Liver (tissue), 9 donors: Measurements from ENCODE around the gene PRKAR1B. TPM values are rescaled to one million over a fixed set of nuclear protein-coding genes. Genes with fewer than 3 reads are reported as not detected.

Source experiments
- DNase-seq: peaks from one replicate; pipeline ENCODE4 v3.0.0-alpha.2; 2017; ENCODE audit warnings: low spot score
- H3K27ac ChIP-seq, 2 donors: one replicate each; pipeline ENCODE4 v1.7.0; 2013; ENCODE audit warnings: inconsistent platforms in 2 of 2, low read length in 2 of 2, control low read depth in 1 of 2, low read depth in 1 of 2, mild to moderate bottlenecking in 1 of 2
- H3K27me3 ChIP-seq, 4 donors: one replicate each; pipeline versions ENCODE4 v1.6.1 to v1.7.0; 2013; ENCODE audit warnings: low read length in 3 of 4, inconsistent platforms in 1 of 4, mild to moderate bottlenecking in 1 of 4, moderate library complexity in 1 of 4; ENCODE audit not compliant: control insufficient read depth in 4 of 4, insufficient read depth in 4 of 4
- H3K36me3 ChIP-seq, 4 donors: one replicate each; pipeline versions ENCODE4 v1.6.1 to v1.7.0; 2013; ENCODE audit warnings: low read length in 3 of 4, mild to moderate bottlenecking in 3 of 4, low read depth in 1 of 4, moderate library complexity in 1 of 4; ENCODE audit not compliant: control insufficient read depth in 4 of 4, insufficient read depth in 3 of 4
- H3K4me1 ChIP-seq, 4 donors: one replicate each; pipeline versions ENCODE4 v1.6.1 to v1.7.0; 2013; ENCODE audit warnings: low read length in 3 of 4, mild to moderate bottlenecking in 3 of 4, moderate library complexity in 1 of 4; ENCODE audit not compliant: control insufficient read depth in 4 of 4, insufficient read depth in 4 of 4
- H3K4me3 ChIP-seq, 3 donors: one replicate each; pipeline versions ENCODE4 v1.6.1 to v1.7.0; 2013; ENCODE audit warnings: low read length in 3 of 3, control low read depth in 1 of 3, low read depth in 1 of 3, mild to moderate bottlenecking in 1 of 3
- H3K9ac ChIP-seq, 2 donors: one replicate each; pipeline ENCODE4 v1.7.0; 2013; ENCODE audit warnings: low read length in 2 of 2, mild to moderate bottlenecking in 2 of 2, moderate library complexity in 2 of 2, control low read depth in 1 of 2, low read depth in 1 of 2
- H3K9me3 ChIP-seq, 4 donors: one replicate each; pipeline versions ENCODE4 v1.6.1 to v1.7.0; 2013; ENCODE audit warnings: low read length in 3 of 4; ENCODE audit not compliant: control insufficient read depth in 4 of 4
- FOXA1 ChIP-seq: IDR thresholded peaks from 2 replicates; pipeline ENCODE4 v1.6.1; 2016; ENCODE audit warnings: antibody characterized with exemption
- GABPA ChIP-seq, 2 donors: IDR thresholded peaks in 1 of 2; conservative IDR thresholded peaks in 1 of 2; 2 replicates each; pipeline ENCODE4 v1.6.1; 2016; ENCODE audit warnings: antibody characterized with exemption in 2 of 2, mild to moderate bottlenecking in 1 of 2, moderate library complexity in 1 of 2
- HNF4A ChIP-seq, 2 donors: conservative IDR thresholded peaks; 2 replicates each; pipeline ENCODE4 v1.6.1; 2016; ENCODE audit warnings: antibody characterized with exemption in 2 of 2, mild to moderate bottlenecking in 2 of 2
- JUND ChIP-seq, 2 donors: IDR thresholded peaks; 2 replicates each; pipeline ENCODE4 v1.6.1; 2016; ENCODE audit warnings: antibody characterized with exemption in 2 of 2
- RAD21 ChIP-seq, 2 donors: IDR thresholded peaks; 2 replicates each; pipeline ENCODE4 v1.6.1; 2016; ENCODE audit warnings: antibody characterized with exemption in 2 of 2, mild to moderate bottlenecking in 2 of 2
- RXRA ChIP-seq, 2 donors: IDR thresholded peaks; 2 replicates each; pipeline ENCODE4 v1.6.1; 2017 to 2018; ENCODE audit warnings: antibody characterized with exemption in 2 of 2, mild to moderate bottlenecking in 1 of 2
- SP1 ChIP-seq: IDR thresholded peaks from 2 replicates; pipeline ENCODE4 v1.6.1; 2018; ENCODE audit warnings: antibody characterized with exemption, mild to moderate bottlenecking
- YY1 ChIP-seq: IDR thresholded peaks from 2 replicates; pipeline ENCODE4 v1.6.1; 2016; ENCODE audit warnings: antibody characterized with exemption, mild to moderate bottlenecking
- WGBS: extraction: QIAGEN DNeasy Blood & Tissue Kit; methylation state at CpG from one replicate; pipeline ENCODE4 v1.1.7; 2013; 5-methylcytosine and 5-hydroxymethylcytosine counted together
- polyA plus RNA-seq, 2 donors: library from polyadenylated mRNA; stranded (reverse) in 1 of 2; unstranded in 1 of 2; fragments of 200-250 nt in 1 of 2; fragments of >200 nt in 1 of 2; fragmentation: Nextera tagmentation in 1 of 2; extraction: Ambion mirVana in 1 of 2; gene quantifications; one replicate each; pipeline versions ENCODE4 v1.2.1 to v1.2.3, GENCODE V29; 2013 to 2015
- total RNA-seq, 2 donors: library from RNA; depleted of rRNA; stranded (reverse); fragments of >200 nt; gene quantifications; one replicate each; pipeline ENCODE4 v1.2.3, GENCODE V29; 2014
- TF ChIP-seq, protein P1 (sequence below): IDR thresholded peaks from 2 replicates; pipeline ENCODE4 v1.6.1; 2016; ENCODE audit warnings: antibody characterized with exemption
- TF ChIP-seq, protein P2 (sequence below): IDR thresholded peaks from 2 replicates; pipeline ENCODE4 v1.6.1; 2016; ENCODE audit warnings: antibody characterized with exemption
- TF ChIP-seq, protein P3 (sequence below): IDR thresholded peaks from 2 replicates; pipeline ENCODE4 v1.6.1; 2016; ENCODE audit warnings: antibody characterized with exemption
- TF ChIP-seq, protein P4 (sequence below): IDR thresholded peaks from 2 replicates; pipeline ENCODE4 v1.6.1; 2016; ENCODE audit warnings: antibody characterized with exemption, mild to moderate bottlenecking
- TF ChIP-seq, protein P5 (sequence below): fragments of 150-350 bp; IDR thresholded peaks from 2 replicates; pipeline ENCODE4 v1.5.1; 2017; ENCODE audit warnings: improper control_type of control experiment, low read depth, low read length; ENCODE audit not compliant: missing input control
- donor health status: healthy.
- donor health status: healthy.
- donor health status: healthy.
- donor health status: healthy.
- donor health status: healthy.

Gene PRKAR1B
- total and polyA plus RNA-seq, 4 donors = 11.1 to 14.4 (median 12.4) TPM

DNA sequence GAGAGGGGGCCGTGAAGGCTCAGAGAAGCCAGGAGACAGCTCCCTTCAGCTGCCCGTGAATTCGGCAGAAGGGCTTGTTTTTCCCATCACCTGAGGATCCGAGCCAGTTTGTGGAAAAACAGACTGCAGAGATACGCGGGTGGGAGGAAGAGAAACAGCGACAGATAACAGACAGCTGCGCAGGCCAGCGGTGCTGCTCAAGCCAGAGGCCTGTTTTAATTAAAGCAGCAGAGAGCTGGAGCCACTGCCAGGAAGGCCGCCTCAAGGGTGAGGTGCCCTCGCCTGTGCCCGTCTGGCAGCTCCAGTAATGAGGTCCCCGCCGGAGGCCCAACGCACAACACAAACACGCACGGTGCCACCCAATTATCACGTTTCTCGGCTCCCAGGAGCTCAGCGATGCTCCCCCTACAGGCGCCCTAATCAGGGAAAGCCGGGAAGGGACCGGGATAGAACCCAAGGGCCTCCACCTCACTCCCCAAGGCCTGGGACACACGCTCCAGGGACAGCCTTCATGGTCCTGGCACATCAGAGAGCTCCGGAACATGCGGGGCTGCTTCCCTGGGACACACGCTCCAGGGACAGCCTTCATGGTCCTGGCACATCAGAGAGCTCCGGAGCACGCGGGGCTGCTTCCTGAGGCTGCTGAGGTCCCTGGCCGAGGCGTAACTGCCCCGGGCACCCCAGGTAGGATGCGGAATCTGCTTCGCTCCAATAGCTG lies 61.2 kb downstream of the PRKAR1B start:
- Histone ChIP-seq H3K9ac (no peak overlapping the region), H3K4me1 (peaks cover 0 to 2% (median 0%) of the 10 kb centered on the region in 4 donors), H3K9me3 (no peaks in the 10 kb centered on the region), H3K27ac (peak overlapping the region in 1 of 2 donors; percentile 11), H3K27me3 (no peaks in the 10 kb centered on the region), H3K36me3 (no peaks in the 10 kb centered on the region), H3K4me3 (no peak overlapping the region)
- WGBS = 87% methylated on average over 35 of the region's 35 CpGs
- DNase-seq = no peak
- TF ChIP-seq HNF4A (conservative IDR thresholded peaks at IDR 0.05) = no peak
- TF ChIP-seq YY1 = no peak
- TF ChIP-seq RAD21 (IDR thresholded peaks at IDR 0.05) = no peak
- no peak for TF ChIP-seq FOXA1
- TF ChIP-seq, protein P1, sequence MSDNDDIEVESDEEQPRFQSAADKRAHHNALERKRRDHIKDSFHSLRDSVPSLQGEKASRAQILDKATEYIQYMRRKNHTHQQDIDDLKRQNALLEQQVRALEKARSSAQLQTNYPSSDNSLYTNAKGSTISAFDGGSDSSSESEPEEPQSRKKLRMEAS = no peak
- no peak for TF ChIP-seq JUND (IDR thresholded peaks at IDR 0.05)
- TF ChIP-seq, protein P2, sequence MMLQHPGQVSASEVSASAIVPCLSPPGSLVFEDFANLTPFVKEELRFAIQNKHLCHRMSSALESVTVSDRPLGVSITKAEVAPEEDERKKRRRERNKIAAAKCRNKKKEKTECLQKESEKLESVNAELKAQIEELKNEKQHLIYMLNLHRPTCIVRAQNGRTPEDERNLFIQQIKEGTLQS = no peak
- TF ChIP-seq, protein P3, sequence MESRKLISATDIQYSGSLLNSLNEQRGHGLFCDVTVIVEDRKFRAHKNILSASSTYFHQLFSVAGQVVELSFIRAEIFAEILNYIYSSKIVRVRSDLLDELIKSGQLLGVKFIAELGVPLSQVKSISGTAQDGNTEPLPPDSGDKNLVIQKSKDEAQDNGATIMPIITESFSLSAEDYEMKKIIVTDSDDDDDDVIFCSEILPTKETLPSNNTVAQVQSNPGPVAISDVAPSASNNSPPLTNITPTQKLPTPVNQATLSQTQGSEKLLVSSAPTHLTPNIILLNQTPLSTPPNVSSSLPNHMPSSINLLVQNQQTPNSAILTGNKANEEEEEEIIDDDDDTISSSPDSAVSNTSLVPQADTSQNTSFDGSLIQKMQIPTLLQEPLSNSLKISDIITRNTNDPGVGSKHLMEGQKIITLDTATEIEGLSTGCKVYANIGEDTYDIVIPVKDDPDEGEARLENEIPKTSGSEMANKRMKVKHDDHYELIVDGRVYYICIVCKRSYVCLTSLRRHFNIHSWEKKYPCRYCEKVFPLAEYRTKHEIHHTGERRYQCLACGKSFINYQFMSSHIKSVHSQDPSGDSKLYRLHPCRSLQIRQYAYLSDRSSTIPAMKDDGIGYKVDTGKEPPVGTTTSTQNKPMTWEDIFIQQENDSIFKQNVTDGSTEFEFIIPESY = no peak
- no peak for TF ChIP-seq SP1
- TF ChIP-seq GABPA (IDR thresholded peaks at IDR 0.05 in 1 of 2, conservative IDR thresholded peaks at IDR 0.05 in 1 of 2) = no peak
- no peak for TF ChIP-seq RXRA (IDR thresholded peaks at IDR 0.05)
- TF ChIP-seq, protein P4, sequence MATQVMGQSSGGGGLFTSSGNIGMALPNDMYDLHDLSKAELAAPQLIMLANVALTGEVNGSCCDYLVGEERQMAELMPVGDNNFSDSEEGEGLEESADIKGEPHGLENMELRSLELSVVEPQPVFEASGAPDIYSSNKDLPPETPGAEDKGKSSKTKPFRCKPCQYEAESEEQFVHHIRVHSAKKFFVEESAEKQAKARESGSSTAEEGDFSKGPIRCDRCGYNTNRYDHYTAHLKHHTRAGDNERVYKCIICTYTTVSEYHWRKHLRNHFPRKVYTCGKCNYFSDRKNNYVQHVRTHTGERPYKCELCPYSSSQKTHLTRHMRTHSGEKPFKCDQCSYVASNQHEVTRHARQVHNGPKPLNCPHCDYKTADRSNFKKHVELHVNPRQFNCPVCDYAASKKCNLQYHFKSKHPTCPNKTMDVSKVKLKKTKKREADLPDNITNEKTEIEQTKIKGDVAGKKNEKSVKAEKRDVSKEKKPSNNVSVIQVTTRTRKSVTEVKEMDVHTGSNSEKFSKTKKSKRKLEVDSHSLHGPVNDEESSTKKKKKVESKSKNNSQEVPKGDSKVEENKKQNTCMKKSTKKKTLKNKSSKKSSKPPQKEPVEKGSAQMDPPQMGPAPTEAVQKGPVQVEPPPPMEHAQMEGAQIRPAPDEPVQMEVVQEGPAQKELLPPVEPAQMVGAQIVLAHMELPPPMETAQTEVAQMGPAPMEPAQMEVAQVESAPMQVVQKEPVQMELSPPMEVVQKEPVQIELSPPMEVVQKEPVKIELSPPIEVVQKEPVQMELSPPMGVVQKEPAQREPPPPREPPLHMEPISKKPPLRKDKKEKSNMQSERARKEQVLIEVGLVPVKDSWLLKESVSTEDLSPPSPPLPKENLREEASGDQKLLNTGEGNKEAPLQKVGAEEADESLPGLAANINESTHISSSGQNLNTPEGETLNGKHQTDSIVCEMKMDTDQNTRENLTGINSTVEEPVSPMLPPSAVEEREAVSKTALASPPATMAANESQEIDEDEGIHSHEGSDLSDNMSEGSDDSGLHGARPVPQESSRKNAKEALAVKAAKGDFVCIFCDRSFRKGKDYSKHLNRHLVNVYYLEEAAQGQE = no peak
- TF ChIP-seq, protein P5, sequence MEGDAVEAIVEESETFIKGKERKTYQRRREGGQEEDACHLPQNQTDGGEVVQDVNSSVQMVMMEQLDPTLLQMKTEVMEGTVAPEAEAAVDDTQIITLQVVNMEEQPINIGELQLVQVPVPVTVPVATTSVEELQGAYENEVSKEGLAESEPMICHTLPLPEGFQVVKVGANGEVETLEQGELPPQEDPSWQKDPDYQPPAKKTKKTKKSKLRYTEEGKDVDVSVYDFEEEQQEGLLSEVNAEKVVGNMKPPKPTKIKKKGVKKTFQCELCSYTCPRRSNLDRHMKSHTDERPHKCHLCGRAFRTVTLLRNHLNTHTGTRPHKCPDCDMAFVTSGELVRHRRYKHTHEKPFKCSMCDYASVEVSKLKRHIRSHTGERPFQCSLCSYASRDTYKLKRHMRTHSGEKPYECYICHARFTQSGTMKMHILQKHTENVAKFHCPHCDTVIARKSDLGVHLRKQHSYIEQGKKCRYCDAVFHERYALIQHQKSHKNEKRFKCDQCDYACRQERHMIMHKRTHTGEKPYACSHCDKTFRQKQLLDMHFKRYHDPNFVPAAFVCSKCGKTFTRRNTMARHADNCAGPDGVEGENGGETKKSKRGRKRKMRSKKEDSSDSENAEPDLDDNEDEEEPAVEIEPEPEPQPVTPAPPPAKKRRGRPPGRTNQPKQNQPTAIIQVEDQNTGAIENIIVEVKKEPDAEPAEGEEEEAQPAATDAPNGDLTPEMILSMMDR = no peak
